Inferior parietal cortex (tissue), 1 donor: ENCODE results near the gene PHACTR4.
"Not testable (repeated sequence)": the region's sequence is repeated elsewhere in the genome, so short reads cannot be mapped to it uniquely, and the experiment has no call there.

ENCODE experiments used
- DNase-seq: peaks from one replicate; pipeline ENCODE4 v3.0.0-alpha.2; 2016; ENCODE audit errors: extremely low spot score

PHACTR4 gene

DNA sequence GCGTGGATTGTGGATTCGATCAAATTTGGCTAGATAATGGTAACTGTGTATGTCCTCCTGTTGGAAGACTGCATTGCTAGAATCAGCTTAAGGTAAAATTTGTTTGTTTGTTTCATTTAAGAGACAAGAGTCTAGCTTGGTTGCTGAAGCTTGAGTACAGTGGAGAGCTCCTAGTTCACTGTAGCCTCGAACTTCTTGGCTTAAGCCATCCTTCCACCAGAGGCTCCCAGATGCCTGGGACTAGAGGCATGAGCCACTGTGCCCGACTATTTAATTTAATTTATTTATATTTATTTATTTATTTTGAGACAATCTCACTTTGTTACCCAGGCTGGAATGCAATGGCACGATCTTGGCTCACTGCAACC is 1.5 kb downstream of the PHACTR4 start:
- no peak for DNase-seq

DNA sequence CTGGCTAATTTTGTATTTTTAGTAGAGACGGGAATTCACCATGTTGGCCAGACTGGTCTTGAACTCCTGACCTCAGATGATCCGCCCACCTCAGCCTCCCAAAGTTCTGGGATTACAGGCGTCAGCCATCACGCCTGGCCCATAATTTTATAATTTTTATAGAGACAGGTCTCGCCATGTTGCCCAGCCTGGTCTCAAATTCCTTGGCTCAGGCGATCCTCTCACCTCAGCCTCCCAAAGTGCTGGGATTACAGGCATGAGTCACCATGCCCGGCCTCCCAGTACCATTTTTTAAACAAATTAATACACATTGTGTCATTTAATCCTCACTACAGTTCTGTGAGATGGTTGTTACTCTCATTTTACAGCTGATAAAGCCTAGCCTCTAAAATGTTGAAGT is 3.9 kb downstream of the PHACTR4 start:
- not testable (repeated sequence) for DNase-seq

DNA sequence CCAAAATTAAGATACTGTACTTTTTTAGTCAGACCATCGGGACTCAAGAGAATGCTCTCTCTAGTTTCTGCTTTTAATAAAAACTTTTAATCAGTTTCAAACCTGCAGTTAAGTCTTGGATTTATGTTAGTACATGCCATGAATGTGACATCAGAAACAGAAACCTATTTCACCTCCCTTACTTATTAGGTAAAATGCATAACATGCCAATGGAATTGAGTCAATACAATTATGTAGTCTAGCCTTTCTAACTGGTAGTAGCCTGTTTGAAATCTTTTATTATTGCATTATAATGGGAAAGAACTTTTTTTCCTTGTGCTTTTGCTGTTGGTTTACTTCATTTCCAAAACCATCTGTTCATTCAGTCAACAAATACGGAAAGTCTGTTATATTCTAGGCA is 4.8 kb downstream of the PHACTR4 start:
- no peak for DNase-seq

DNA sequence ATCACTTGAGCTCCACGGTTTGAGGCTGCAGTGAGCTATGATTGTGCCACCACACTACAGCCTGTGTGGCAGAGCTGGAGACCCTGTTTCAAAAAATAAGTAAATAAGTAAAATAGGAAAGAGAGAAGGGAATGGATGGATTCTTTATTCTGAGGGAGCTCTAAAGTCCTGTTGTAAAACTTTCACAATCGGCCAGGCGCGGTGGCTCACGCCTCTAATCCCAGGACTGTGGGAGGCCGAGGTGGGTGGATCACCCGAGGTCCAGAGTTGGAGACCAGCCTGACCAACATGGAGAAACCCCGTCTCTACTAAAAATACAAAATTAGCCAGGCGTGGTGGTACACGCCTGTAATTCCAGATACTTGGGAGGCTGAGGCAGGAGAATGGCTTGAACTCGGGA is 6.1 kb downstream of the PHACTR4 start:
- not testable (repeated sequence) for DNase-seq

DNA sequence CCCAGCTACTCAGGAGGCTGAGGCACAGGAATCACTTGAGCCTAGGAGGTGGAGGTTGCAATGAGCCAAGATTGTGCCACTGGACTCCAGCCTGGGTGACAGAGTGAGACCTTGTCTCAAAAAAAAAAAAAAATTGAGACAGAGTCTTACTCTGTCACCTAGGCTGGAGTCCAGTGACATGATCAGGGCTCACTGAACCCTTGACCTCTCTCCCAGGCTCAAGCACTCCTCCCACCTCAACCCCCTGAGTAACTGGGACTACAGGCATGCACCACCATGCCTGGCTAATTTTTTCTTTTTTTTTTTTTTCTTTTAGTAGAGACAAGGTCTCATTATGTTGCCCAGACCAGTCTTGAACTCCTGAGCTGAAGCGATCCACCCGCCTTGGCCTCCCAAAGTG is 6.7 kb downstream of the PHACTR4 start:
- DNase-seq: not testable (repeated sequence)

DNA sequence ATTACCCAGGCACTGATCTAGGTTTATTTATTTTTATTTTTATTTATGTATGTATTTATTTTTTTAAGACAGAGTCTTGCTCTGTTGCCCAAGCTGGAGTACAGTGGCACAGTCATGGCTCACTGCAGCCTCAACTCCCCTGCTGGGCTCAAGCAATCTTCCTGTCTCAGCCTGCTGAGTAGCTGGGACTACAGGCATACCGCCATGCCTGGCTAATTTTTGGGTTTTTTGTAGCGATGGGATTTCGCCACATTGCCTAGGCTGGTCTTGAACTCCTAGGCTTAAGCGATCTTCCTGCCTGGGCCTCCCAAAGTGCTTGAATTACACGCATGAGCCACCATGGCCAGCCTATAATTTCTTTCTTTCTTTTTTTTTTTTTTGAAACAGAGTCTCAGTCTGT is 9.4 kb downstream of the PHACTR4 start:
- DNase-seq: no peak

DNA sequence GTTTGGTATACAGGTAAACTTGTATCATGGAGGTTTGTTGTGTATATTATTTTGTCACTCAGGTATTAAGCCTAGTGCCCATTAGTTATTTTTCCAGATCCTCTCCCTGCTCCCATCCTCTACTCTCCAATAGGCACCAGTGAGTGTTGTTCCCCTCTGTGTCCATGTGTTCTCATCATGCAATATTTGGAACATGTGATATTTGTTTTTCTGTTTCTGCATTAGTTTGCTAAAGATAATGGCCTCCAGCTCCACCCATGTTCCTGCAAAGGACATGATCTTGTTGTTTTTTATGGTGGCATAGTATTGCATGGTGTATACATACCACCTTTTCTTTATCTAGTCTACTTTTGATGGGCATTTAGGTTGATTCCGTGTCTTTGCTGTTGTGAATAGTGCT is 10.9 kb downstream of the PHACTR4 start:
- no peak for DNase-seq

DNA sequence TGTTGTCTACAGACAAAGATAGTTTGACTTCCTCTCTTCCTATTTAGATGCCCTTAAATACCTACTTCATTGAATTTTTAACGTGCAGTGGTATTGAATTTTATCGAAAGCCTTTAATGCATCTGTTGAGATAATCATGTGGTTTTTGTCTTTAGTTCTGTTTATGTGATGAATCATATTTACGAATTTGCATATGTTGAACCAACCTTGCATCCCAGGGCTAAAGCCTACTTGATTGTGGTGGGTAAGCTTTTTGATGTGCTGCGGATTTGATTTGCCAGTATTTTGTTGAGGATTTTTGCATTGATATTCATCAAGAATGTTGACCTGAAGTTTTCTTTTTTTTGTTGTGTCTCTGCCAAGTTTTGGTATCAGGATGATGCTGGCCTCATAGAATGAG is 14.2 kb downstream of the PHACTR4 start:
- not testable (repeated sequence) for DNase-seq

DNA sequence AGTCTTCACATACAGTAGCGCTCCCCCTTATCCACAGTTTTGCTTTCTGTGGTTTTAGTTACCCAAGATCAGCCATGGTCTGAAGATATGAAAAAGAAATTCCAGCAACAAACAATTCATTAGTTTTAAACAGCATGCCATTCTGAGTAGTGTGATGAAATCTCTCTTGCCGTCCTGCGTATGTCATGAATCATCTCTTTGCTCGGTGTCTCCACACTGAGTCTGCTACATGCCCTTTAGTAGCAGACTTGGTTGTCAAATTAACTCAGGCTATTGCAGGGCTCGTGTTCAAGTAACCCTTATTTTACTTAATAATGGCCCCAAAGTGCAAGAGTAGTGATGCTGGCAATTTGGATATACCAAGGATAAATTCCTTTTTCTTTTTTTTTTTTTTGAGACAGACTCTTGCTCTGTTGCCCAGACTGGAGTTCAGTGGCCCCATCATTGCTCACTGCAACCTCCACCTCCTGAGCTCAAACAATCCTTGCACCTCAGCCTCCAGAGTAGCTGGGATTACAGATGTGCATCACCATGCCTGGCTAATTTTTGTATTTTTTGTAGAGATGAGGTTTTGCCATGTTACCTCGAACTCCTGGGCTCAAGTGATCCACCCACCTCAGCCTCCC is 22.6 kb downstream of the PHACTR4 start:
- DNase-seq: no peak

DNA sequence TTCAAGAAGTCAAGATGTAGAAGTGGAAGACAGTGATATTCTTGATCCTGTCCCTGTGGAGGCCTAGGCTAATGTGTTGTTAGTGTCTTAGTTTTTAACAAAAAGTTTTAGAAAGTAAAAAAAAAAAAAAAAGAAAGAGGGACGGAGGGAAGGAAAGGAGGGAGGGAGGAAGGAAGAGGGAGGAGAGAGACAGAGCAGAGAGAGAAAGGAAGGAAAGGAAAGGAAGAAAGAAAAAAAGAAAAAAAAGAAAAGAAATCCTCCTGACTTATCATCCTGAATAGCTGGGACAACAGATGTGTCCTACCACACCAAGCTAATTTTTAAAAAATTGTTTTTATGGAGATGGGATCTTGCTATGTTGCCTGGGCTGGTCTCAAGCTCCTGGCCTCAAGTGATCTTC is 24.6 kb downstream of the PHACTR4 start:
- DNase-seq: no peak

DNA sequence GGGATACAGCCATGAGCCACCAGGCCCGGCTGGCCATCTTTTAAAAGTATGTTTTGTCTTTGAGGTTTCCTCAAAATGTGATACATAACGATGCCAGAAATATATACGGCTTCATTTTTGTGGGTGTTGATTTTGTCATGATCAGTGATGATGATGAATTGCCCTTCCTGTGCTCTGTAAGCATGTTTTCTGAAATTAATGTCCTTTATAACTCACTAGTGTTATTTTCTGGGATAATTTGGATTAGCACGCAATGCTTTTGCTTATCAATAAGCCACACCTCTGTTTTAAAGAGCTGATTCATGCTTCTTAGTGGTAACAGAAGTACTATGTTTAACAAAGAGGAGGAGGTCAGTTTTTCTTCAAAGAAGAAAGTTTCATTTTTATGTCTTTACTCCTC is 25.6 kb downstream of the PHACTR4 start:
- no peak for DNase-seq

DNA sequence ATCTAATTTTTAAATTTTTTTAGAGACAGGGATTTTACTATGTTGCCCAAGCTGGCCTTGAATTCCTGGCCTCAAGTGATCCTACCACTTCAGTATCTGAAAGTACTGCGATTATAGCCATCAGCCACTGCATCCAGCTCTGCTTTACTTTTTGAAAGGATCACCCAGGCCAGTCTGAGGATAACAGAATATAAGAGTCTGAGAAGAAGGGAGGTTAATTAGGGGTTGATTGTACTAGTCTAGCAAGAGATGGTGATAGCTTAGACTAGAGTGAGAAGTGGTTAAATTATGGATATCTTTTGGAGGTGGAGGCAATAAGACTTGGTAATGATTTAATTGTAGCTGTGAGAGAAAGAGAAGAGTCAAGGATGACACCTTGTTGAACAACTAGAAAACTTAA is 32.2 kb downstream of the PHACTR4 start:
- DNase-seq: no peak

DNA sequence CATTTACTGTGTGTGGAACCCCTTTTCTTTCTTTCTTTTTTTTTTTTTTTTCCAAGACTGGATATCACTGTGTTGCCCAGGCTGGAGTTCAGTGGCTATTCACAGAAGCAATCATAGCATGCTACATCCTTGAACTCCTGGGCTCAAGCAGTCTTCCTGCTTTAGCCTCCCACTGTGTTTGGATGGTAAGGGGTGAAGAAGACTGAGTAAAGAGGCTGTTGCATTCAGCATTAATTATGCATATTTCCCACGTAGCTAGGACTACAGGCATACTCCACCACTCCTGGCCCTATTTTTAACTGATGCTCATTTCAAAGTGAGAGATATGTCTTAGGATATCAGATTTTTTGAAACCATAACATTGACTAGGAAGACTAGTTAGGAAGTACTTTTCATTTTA is 39.5 kb downstream of the PHACTR4 start:
- DNase-seq: no peak

DNA sequence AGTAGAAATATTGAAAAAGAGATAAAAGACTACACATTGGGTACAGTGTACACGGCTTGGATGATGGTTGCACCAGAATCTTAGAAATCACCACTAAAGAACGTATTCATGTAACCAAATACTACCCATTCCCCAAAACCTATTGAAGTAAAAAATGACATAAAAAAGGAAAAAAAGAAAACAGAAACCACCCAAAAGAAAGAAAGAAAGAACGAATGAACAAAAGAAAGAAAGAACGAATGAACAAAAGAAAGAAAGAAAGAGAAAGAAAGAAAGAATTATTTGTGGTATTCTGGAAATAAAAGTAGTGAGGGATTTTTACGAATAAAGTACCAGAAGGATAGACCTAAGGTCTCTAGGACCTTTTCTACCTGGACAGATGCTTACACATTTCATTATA is 42.1 kb downstream of the PHACTR4 start:
- no peak for DNase-seq

DNA sequence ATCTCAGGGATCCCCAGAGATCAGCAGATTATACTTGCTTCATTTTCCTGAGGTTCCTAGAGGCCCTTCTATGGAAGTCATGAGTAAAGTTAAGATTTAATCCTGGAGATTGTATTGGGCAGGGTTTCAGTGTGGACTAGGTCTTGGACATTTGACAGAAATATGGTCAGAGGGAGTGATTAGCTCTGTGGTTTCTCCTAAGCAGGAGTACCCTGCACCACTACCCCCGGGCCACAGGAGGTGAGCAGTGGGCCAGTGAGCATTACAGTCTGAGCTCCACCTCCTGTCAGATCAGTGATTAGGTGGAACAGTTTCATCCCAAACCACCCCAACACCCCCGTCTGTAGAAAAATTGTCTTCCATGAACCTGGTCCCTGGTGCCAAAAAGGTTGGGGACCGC is 43.2 kb downstream of the PHACTR4 start:
- no peak for DNase-seq

DNA sequence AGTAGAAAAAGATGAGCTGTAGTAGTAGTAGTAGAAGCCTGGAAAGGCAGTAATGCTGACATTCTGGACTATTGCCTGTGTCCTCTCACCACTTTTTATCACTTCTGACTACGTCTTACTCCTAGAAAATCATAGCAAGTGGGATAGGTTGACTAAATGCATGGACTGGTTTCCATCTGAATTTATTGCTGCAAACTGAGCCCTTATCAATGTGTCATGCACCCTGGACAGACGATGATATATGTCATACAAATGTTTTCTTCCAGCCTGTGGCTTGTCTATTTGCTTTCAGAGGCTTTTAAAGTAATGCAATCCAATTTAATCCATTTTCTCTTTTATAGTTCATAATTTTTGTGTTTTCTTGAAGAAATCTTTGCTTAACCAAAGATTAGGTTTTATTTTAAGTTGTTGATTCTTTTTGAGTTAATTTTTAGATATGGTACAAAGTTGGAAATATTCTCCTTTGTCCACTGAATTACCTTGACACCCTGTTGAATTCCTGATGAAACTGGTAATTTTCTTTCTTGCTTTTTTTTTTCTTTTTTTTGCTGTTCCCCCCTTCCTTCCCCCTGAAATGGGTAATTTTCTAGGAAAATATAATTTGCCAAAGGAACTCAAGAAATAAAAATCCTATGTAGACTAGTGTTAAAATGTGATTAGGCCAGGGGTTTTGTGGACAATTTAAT is 47.1 kb downstream of the PHACTR4 start:
- no peak for DNase-seq

DNA sequence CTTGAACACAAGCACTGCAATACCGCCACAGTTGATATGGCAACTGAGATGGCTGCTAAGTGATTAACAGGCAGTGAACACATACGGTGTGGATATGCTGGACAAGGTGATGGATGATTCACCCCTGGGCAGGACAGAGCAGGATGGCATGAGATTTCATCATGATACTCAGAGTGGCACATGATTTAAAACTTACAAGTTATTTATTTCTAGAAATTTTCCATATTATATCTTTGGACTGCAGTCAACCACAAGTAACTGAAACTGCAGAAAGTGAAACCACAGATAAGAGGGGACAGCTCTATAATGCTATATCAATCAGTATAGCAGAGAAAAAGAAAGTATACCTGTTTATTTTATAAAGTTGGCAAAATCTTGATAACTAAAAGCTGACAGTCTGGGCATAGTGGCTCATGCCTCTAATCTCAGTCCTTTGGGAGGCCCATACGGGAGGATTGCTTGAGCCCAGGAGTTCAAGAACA is 47.9 kb downstream of the PHACTR4 start:
- no peak for DNase-seq

DNA sequence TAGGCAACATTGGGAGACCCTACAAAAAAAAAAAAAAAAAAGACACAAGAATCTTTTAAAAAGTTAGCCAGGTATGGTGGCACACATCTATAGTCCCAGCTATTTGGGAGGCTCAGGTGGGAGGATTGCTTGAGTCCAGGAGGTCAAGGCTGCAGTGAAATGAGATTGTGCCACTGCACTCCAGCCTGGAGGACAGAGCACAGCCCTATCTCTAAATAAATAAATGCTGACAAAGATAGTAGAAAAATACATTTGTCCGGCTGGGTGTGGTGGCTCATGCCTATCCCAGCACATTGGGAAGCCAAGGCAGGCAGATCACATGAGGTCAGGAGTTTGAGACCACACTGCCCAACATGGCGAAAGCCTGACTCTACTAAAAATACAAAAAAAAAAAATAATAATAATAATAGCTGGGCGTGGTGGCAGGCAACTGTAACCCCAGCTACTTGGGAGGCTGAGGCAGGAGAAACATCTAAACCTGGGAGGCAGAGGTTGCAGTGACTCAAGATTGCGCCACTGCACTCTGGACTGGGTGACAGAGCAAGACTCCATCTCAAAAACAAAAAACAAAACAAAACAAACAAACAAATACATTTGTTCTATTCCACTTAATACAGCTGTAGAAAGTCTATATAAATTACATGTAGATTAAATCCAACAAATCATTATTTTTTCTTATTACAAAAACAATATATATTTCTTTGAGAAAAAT is 48.5 kb downstream of the PHACTR4 start:
- DNase-seq: no peak

DNA sequence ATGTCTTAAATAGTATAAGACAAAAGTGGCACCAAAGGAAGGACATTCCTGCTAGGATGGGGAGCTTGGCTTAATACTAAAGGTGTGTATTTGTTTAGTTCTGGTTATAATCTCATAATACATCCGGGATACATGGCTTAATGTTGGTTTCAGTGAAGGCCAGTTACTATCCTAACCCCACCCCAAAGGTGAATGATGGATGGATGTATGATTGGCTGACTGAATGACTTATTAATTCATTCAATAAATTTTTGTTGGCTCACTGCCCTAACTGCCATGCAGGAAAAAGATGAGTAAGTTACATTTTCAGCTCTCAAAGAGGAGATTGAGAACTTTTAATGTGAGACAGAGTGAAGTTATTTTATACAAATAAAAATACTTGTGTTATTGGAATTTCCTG is 52.2 kb downstream of the PHACTR4 start:
- DNase-seq: no peak

DNA sequence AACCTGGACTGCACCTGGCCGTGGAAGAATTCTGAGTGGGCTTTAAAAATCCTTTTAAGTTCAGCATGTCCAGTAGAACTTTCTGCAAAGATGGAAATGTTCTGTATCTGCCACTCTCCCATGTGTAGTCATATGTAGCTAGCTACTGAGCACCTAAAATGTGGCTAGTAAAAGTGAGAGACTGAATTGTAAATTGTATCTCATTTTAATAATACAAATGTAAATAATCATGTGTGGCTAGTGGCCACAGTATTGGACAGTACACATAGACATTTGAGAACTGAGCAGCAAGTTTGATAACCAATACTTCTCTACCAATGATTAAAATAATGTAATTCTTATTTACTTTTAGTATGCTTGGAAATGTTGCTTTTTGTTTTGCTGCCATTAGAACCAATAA is 57.3 kb downstream of the PHACTR4 start:
- no peak for DNase-seq

DNA sequence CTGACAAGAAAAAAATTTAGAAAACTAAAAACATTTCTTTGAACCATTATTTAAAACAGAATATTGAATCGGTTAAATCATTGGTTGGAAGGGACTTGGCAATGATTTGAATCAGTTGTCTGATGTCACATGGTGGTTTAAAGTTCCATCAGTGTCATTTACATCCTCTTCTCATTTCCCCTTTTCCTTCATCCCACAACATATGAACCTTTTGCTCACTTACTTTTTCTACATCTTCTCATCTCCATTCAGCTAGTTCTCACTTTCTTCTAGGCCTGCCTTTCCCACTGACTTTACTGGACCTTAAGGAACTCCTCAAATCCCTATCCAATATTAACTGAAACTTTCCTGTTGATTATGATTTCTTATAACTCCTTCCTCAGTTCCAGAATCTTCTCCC is 58.5 kb downstream of the PHACTR4 start:
- no peak for DNase-seq

DNA sequence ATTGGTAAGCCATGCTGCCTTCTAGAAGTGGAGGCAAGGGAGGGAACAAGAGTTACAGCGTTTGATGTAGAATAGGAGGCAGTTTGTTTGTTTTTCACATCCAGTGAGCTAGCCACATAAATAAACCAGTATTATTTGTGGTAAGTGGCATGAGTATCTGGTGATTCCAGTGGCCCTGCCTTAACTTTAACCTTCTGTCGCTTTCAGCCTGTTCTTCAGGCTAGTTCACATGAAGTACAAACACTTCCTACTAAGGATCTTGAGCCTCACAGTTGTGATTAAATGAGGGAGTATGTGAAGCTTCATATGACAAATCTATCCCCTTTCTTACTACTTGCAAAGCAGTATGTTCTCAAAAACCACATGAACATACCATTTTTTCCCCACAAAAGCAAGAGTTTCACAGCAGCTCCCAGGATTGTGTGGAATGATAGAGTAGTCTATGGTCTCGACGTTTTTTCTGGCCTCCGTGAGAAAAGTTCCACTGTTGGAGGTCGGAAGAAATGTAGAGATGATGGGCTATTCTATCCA is 59.5 kb downstream of the PHACTR4 start:
- no peak for DNase-seq

DNA sequence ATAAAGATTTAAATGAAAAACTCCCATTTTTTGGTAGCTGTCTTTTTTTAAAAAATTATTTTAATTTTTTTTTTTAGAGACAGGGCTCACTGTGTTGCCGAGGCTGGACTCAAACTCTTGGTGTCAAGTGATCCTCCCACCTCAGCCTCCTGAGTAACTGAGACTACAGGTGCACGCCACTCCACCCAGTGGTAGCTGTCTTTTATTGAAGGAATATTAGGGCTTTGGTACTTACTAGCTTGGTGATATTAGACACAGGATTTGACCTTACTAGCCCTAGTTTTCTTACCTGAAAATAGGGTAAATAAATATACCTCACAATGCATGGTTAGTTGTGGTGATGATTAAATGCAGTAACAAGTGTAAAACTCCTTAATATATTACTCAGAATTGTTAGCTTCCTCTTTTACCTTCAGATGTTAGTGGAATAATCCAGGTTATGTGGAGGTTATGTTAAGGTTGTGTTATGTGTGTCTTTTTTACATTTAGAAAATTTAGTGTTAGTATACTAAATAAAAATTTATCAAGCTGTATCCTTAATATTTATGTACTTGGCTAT is 66.8 kb downstream of the PHACTR4 start:
- no peak for DNase-seq
